GM19043 (cell line): ENCODE data around the gene HDAC7.

Experiments
- ATAC-seq: cut with Tn5 transposase; IDR thresholded peaks from one replicate; pipeline ENCODE4 v1.9.1; 2021; ENCODE audit warnings: low read depth; ENCODE audit not compliant: unreplicated experiment

HDAC7 gene

DNA sequence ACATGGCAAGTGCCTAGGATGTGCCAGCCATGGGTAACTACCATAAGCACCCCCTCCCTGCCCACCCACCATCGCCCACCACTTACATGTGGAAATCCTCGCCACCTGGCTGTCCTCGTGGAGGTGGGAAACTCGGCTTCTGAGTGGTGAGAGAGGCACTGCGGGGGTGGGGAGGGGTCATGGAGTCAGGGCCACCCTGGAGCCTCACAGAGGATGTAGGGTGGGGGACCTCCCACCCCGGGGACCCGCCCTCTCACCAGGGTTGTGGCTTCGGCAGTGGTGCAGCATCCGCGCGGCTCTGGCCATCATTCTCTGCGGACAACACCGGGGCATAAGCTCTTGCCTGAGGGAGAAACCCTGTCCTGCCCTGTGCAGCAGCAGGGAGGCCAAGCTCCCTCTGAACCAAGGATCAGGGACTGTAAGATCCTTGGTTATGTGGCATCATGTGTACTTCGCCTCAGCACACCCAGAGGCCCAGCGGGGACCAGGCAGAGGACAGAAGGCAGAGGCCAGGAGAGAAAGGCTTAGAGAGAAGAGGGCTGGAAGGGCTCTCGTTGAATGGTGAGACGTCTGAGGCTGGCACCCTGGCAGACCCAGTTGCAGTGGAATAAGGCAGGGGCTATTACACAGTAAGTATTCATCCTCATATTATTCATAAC, 81.6 kb downstream of the HDAC7 start:
- ATAC-seq, result no peak

GRCh38 chr12:47736877-47737676, 82.6 kb downstream of the HDAC7 start:
- ATAC-seq, result no peak

DNA sequence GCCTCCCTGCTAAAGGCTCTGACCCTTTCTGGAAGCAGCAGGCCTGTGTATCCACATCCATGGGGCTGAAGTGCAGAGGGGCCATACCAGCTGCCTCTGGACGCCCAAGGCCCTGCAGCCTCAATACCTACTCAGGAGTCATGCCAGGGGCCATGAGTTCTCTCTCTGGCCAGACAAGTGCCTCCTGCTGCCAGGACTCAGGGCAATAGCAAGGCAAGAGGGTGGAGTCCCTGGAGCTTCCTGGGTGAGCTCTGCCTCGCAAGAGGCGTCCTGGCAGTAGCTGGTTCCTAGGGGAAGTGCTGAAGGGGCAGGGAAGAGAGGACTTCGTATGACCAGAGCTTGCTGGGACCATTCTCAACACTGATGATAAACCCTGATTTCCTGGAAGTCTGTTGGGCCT, 83.5 kb downstream of the HDAC7 start:
- ATAC-seq, result no peak

DNA sequence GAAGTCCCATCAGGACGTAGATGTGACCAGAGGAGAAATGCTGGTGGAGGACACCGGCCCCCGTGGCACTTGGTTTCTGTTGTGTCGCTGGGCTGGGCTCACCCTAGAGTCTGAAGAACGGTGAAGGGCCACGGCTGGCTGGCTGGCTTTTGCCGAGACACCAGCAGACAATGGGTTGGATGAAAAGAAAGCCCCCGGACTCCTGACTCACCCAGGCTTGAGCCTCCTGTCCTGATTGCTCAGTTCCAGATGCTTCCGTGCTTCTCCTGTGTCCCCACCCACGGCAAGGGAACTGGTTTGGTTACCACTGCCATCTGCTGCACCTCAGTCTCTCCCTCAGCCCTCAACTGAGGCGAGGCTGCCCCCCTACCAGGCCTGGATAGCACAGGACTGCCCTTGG, 84.1 kb downstream of the HDAC7 start:
- no peak for ATAC-seq

- ATAC-seq, result no peak
Observed at GRCh38 chr12:47734725-47735480, 84.8 kb downstream of the HDAC7 start.

DNA sequence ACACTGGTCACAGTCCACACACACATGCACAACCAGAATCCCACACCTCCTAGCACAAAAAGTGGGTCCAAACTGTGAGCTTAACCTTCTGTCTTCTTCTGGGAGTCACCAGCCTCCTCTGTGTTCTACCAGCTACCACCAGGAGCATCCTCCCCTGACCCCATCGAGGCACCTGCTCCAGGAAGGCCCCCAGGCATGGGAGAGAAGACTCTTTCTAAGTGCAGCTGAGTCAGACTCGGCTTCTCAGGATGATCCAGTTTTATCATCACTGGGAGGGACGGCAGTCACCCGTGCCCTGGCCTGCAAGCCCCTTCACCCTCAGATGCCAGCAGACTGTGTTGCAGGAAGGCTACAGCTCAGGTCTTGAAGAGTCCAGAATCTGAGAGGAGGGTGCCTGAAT, 86.6 kb downstream of the HDAC7 start:
- no peak for ATAC-seq
